GM21447 (cell line): ENCODE results near the gene TPCN1.
A peak's percentile ranks its signal among the peaks of the same experiment; 100 is the strongest.

ENCODE experiments used
- ATAC-seq: cut with Tn5 transposase; IDR thresholded peaks from one replicate; pipeline ENCODE4 v1.9.1; 2021; ENCODE audit not compliant: unreplicated experiment

The TPCN1 gene

DNA sequence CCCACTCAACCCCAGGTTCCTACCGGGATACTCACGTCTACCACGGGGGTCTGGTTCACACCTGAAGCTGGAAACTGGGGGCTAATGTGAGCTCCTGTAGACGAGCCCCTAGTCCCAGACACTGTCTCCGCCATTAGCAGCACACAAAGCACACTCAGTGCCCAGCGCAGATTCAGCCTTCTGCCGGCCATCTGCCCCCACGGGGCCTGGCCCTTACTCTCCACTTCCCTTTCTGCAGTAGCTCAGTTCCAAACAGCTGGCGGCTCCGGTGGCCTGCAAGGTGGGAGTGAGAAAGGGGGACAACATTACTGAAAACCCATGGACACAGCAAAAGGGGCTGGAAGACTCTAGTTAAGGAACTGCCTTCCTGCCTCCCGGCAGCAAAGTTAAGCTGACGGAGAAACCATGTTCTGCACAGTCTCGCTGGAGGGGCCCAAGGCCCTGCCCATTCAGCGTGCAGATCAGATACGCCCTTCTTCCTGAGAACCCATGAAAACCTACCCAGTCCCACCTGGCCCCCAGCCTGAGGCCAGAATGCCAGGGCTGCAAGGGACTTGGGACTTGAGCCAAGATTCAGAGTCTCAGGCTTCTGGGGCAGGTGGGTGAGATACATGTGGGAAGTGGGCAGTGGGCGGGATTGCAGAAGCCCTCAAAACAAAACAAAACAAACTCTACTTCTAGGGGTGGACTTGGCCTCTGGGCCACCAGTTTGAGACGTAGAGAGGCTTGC lies 111.6 kb downstream of the TPCN1 start:
- no peak for ATAC-seq

- no peak for ATAC-seq
Measured at GRCh38 chr12:113333418-113333750, 112.1 kb downstream of the TPCN1 start.

GRCh38 chr12:113333877-113334785 lies 112.9 kb downstream of the TPCN1 start:
- ATAC-seq, result peak; percentile 24

- ATAC-seq, result peak; percentile 88
Measured at GRCh38 chr12:113334786-113335539, 113.7 kb downstream of the TPCN1 start, which contains the start of gene SLC8B1. Gene SLC8B1 (minus strand): TSS chr12:113335109. CDS start chr12:113332878, 2,231 bp downstream.

DNA sequence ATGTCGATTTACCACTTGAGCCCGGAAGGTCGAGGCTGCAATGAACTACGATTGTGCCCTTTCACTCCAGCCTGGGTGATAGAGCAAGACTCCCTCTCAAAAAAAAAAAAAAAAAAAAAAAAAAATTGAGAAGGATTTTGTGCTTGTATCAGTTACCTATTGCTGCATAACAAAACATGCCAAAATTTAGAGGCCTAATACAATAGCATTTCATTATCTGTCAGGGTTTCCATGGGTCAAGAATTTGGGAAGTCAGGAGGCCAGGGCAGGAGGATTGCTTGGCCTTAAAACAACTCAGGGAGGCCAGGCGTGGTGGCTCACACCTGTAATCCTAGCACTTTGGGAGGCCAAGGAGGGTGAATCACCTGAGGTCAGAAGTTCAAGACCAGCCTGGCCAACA lies 118.3 kb downstream of the TPCN1 start:
- ATAC-seq, result no peak

- no peak for ATAC-seq
Measured at GRCh38 chr12:113340061-113340460, 118.8 kb downstream of the TPCN1 start.

- ATAC-seq, result no peak
Measured at GRCh38 chr12:113341535-113341934, 120.3 kb downstream of the TPCN1 start.

GRCh38 chr12:113345318-113345717 lies 124.1 kb downstream of the TPCN1 start:
- no peak for ATAC-seq

- no peak for ATAC-seq
Measured at GRCh38 chr12:113346353-113346752, 125.1 kb downstream of the TPCN1 start.

DNA sequence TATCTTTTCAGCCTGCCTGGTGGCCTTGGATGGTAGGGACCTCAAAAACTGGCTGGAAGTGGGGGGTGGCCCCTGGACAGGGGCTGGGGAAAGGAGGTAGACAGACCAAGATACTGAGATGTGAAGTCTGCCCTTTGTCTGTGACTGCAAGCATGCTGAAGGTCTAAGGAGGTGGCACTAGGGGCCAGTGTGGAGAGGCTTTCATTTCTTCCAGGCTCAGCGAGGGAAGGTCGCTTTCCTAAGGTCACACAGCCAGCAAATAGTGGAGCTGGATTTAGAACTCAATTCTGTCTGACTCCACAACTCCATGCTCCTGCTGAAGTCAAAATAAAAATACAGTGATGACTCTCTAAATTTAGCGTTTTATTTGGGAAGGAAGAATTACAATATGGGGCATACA lies 125.8 kb downstream of the TPCN1 start:
- ATAC-seq, result no peak

GRCh38 chr12:113347892-113348291 lies 126.6 kb downstream of the TPCN1 start:
- no peak for ATAC-seq
